HG03378 (cell line): ENCODE results near the gene PDZK1IP1.

Source experiments
- ATAC-seq: cut with Tn5 transposase; IDR thresholded peaks from one replicate; pipeline ENCODE4 v1.9.1; 2021; ENCODE audit warnings: mild to moderate bottlenecking, moderate library complexity; ENCODE audit not compliant: unreplicated experiment

Gene PDZK1IP1

GRCh38 chr1:47189844-47190508, at the start of gene PDZK1IP1:
Gene PDZK1IP1, minus strand, starts transcription at chr1:47190036. Its CDS starts 104 bp downstream, at chr1:47189932.
- ATAC-seq: no peak

GRCh38 chr1:47238935-47239592, 49.2 kb upstream of the PDZK1IP1 start:
- no peak for ATAC-seq

- ATAC-seq: no peak
Measured at GRCh38 chr1:47235806-47236205, 46.0 kb upstream of the PDZK1IP1 start.

GRCh38 chr1:47235241-47235681, 45.4 kb upstream of the PDZK1IP1 start:
- no peak for ATAC-seq

- no peak for ATAC-seq
Measured at GRCh38 chr1:47233186-47233585, 43.4 kb upstream of the PDZK1IP1 start.

GRCh38 chr1:47232187-47232874, 42.5 kb upstream of the PDZK1IP1 start, which contains the start of gene TAL1:
Gene TAL1, minus strand, starts transcription at chr1:47232225. Its CDS starts 6,337 bp downstream, at chr1:47225888.
- ATAC-seq: no peak

GRCh38 chr1:47231301-47232186, 41.7 kb upstream of the PDZK1IP1 start:
- ATAC-seq: no peak

GRCh38 chr1:47230692-47231300, 41.0 kb upstream of the PDZK1IP1 start:
- no peak for ATAC-seq

GRCh38 chr1:47229886-47230691, 40.3 kb upstream of the PDZK1IP1 start:
- ATAC-seq: no peak

- ATAC-seq: no peak
Measured at GRCh38 chr1:47229031-47229885, 39.4 kb upstream of the PDZK1IP1 start.

GRCh38 chr1:47228644-47229030, 38.8 kb upstream of the PDZK1IP1 start:
- no peak for ATAC-seq

GRCh38 chr1:47227341-47228232, 37.8 kb upstream of the PDZK1IP1 start:
- ATAC-seq: no peak

GRCh38 chr1:47226839-47227215, 37.0 kb upstream of the PDZK1IP1 start:
- no peak for ATAC-seq

GRCh38 chr1:47226121-47226838, 36.4 kb upstream of the PDZK1IP1 start:
- ATAC-seq: no peak

- ATAC-seq: no peak
Measured at GRCh38 chr1:47225430-47226100, 35.7 kb upstream of the PDZK1IP1 start.

- no peak for ATAC-seq
Measured at GRCh38 chr1:47224676-47225399, 35.0 kb upstream of the PDZK1IP1 start.
